Neuronal stem cell (in vitro differentiated cells): Measurements from ENCODE around the gene TMEM60.
A peak's percentile ranks its signal among the peaks of the same experiment; 100 is the strongest.
"Not testable (repeated sequence)": the region's sequence is repeated elsewhere in the genome, so short reads cannot be mapped to it uniquely, and the experiment has no call there.

Experiments
- DNase-seq: peaks from one replicate; pipeline ENCODE4 v3.0.0-alpha.2; 2013; ENCODE audit warnings: low spot score
- H2AFZ ChIP-seq: one replicate; pipeline ENCODE4 v1.6.1; 2013; ENCODE audit warnings: mild to moderate bottlenecking, low read length, inconsistent platforms
- H2AK5ac ChIP-seq: 2 replicates; pipeline ENCODE4 v1.6.1; 2013; ENCODE audit warnings: low read depth, mild to moderate bottlenecking, inconsistent platforms, low read length, moderate library complexity, mixed read lengths
- H2BK120ac ChIP-seq: 2 replicates; pipeline ENCODE4 v1.6.1; 2013; ENCODE audit warnings: low read depth, mild to moderate bottlenecking, inconsistent platforms, low read length, moderate library complexity, mixed read lengths
- H2BK12ac ChIP-seq: one replicate; pipeline ENCODE4 v1.6.1; 2013; ENCODE audit warnings: low read length, inconsistent platforms
- H2BK15ac ChIP-seq: 2 replicates; pipeline ENCODE4 v1.6.1; 2013; ENCODE audit warnings: mild to moderate bottlenecking, low read length, inconsistent platforms, mixed read lengths
- H2BK5ac ChIP-seq: one replicate; pipeline ENCODE4 v1.6.1; 2013; ENCODE audit warnings: inconsistent platforms, mild to moderate bottlenecking, low read length, moderate library complexity
- H3K14ac ChIP-seq: one replicate; pipeline ENCODE4 v1.6.1; 2013; ENCODE audit warnings: low read length, inconsistent platforms
- H3K18ac ChIP-seq: 2 replicates; pipeline ENCODE4 v1.6.1; 2013; ENCODE audit warnings: low read length, inconsistent platforms
- H3K23ac ChIP-seq: 2 replicates; pipeline ENCODE4 v1.6.1; 2013; ENCODE audit warnings: low read depth, mild to moderate bottlenecking, mixed read lengths, low read length, inconsistent platforms; ENCODE audit not compliant: poor library complexity
- H3K27ac ChIP-seq: replicated peaks from 3 replicates; pipeline ENCODE4 v1.5.1; 2013; ENCODE audit warnings: low read length, inconsistent platforms
- H3K27me3 ChIP-seq, 3 experiments: 2 replicates each; pipeline ENCODE4 v1.6.1; 2013; ENCODE audit warnings: low read length in 3 of 3, mild to moderate bottlenecking in 2 of 3, inconsistent platforms in 1 of 3, low read depth in 1 of 3, mixed read lengths in 1 of 3, moderate library complexity in 1 of 3; ENCODE audit not compliant: control insufficient read depth in 3 of 3, insufficient read depth in 3 of 3
- H3K36me3 ChIP-seq, 2 donors: replicated peaks in 1 of 2; 2 replicates each; pipeline ENCODE4 v1.6.1; 2013; ENCODE audit warnings: low read length in 2 of 2; ENCODE audit not compliant: control insufficient read depth in 2 of 2, insufficient read depth in 2 of 2
- H3K4ac ChIP-seq: 2 replicates; pipeline ENCODE4 v1.6.1; 2013; ENCODE audit warnings: inconsistent platforms, mild to moderate bottlenecking, low read length, moderate library complexity
- H3K4me1 ChIP-seq, 2 donors: 1 replicate in 1 of 2; 2 replicates in 1 of 2; pipeline ENCODE4 v1.6.1; 2013; ENCODE audit warnings: low read length in 2 of 2, low read depth in 1 of 2; ENCODE audit not compliant: control insufficient read depth in 2 of 2, insufficient read depth in 1 of 2
- H3K4me2 ChIP-seq: one replicate; pipeline ENCODE4 v1.6.1; 2013; ENCODE audit warnings: mild to moderate bottlenecking, low read length, inconsistent platforms; ENCODE audit not compliant: insufficient read depth, poor library complexity, severe bottlenecking
- H3K4me3 ChIP-seq, 2 donors: 2 replicates each; pipeline ENCODE4 v1.5.1; 2013; ENCODE audit warnings: low read length in 2 of 2, mild to moderate bottlenecking in 2 of 2, inconsistent platforms in 1 of 2, moderate library complexity in 1 of 2
- H3K79me1 ChIP-seq: one replicate; pipeline ENCODE4 v1.6.1; 2013; ENCODE audit warnings: low read depth, mild to moderate bottlenecking, inconsistent platforms, low read length, moderate library complexity
- H3K9ac ChIP-seq: one replicate; pipeline ENCODE4 v1.6.1; 2013; ENCODE audit warnings: mild to moderate bottlenecking, low read depth, low read length, inconsistent platforms; ENCODE audit not compliant: poor library complexity
- H3K9me3 ChIP-seq, 2 donors: replicated peaks in 1 of 2; 2 replicates each; pipeline versions ENCODE3 to v1.6.1; 2013; ENCODE audit warnings: low read length in 2 of 2, mild to moderate bottlenecking in 2 of 2, inconsistent platforms in 1 of 2, low read depth in 1 of 2, mixed read lengths in 1 of 2, moderate library complexity in 1 of 2; ENCODE audit not compliant: control insufficient read depth in 2 of 2, insufficient read depth in 1 of 2
- H4K8ac ChIP-seq: one replicate; pipeline ENCODE4 v1.6.1; 2013; ENCODE audit warnings: low read depth, mild to moderate bottlenecking, inconsistent platforms, low read length, moderate library complexity
- H4K91ac ChIP-seq: one replicate; pipeline ENCODE4 v1.6.1; 2013; ENCODE audit warnings: low read length, low read depth, mild to moderate bottlenecking, inconsistent platforms; ENCODE audit not compliant: poor library complexity
- WGBS, 2 donors: extraction: QIAGEN DNeasy Blood & Tissue Kit; methylation state at CpG; one replicate each; pipeline ENCODE4 v1.1.7; 2013; ENCODE audit warnings: missing lambda C conversion rate in 2 of 2, mixed read lengths in 1 of 2; ENCODE audit not compliant: insufficient read length in 2 of 2, insufficient replicate concordance in 1 of 2; ENCODE audit errors: extremely low coverage in 2 of 2; 5-methylcytosine and 5-hydroxymethylcytosine counted together

Gene TMEM60

DNA sequence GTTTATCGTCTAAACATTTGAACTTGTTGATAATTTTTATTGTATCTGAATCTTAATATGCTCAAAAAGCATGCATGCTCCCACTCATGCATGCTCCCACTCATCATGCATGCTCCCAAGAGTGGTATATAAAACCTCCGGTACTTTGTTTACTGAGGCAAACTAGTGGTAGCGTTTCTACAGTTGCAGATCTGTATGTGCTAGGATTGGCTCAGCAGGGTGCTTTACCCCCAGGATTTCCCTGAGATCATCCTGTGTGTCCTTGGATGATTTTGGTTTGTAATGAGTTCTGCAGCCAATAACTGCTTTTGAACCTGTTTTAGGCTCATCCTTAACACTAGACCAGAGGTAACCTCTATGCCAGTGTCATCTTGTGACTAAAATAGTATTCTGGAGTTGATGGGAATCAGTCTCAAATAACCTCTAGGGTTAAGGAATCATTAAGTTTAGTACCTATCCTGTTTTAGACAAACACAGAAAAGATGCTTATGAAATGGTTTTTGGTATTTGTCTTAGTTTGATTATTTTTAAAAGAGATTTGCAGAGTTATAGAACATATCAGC, 40.8 kb upstream of the TMEM60 start:
- no peak overlapping the region for H2BK12ac ChIP-seq
- WGBS, 2 donors = no CpG with 5 or more reads among the region's 3 CpGs
- no peak overlapping the region for H2AFZ ChIP-seq
- H3K36me3 ChIP-seq = peaks cover 0 to 4% of the 10 kb centered on the region in 2 donors
- no peak overlapping the region for H3K4me2 ChIP-seq
- no peak overlapping the region for H2BK15ac ChIP-seq
- no peak overlapping the region for H3K14ac ChIP-seq
- peak overlapping the region; percentile 57 for H3K18ac ChIP-seq
- H4K8ac ChIP-seq = no peak overlapping the region
- no peak for DNase-seq
- peaks cover 1% of the 10 kb centered on the region for H3K79me1 ChIP-seq
- H3K9me3 ChIP-seq = no peaks in the 10 kb centered on the region
- H3K27ac ChIP-seq = no peak overlapping the region
- H3K9ac ChIP-seq = no peak overlapping the region
- no peak overlapping the region for H3K4ac ChIP-seq
- no peak overlapping the region for H2AK5ac ChIP-seq
- no peak overlapping the region for H2BK5ac ChIP-seq
- no peaks in the 10 kb centered on the region for H3K27me3 ChIP-seq
- no peak overlapping the region for H3K23ac ChIP-seq
- no peak overlapping the region for H2BK120ac ChIP-seq
- H3K4me1 ChIP-seq = no peaks in the 10 kb centered on the region
- H4K91ac ChIP-seq = no peak overlapping the region
- H3K4me3 ChIP-seq = no peak overlapping the region

DNA sequence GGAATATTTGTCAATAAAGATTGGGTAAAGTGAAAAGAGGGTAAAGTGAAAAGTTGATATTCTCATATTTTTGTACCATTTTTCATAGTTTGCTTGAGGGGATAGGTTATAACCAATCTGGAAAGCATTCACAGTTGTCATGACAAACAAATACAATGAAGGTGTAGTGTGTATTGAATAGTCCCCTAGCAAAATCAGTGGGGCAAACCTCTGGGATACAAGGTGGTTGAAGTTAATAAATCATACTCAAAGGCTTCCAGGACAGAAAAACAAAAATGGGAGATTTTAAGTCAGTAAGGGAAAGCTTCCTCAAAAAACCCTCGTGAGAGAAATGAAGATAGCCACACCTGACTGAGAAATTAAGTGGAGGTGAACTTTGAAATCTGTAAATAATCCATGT, 39.7 kb upstream of the TMEM60 start:
- no peak overlapping the region for H4K8ac ChIP-seq
- no CpG with 5 or more reads among the region's 1 CpG for WGBS, 2 donors
- no peak overlapping the region for H3K14ac ChIP-seq
- no peak overlapping the region for H3K4me3 ChIP-seq
- no peak overlapping the region for H3K4ac ChIP-seq
- H2BK5ac ChIP-seq = no peak overlapping the region
- no peak overlapping the region for H2AFZ ChIP-seq
- H3K4me2 ChIP-seq = no peak overlapping the region
- H3K27ac ChIP-seq = no peak overlapping the region
- H3K27me3 ChIP-seq = no peaks in the 10 kb centered on the region
- no peak overlapping the region for H3K23ac ChIP-seq
- no peak overlapping the region for H2AK5ac ChIP-seq
- peaks cover 0 to 3% of the 10 kb centered on the region in 2 donors for H3K36me3 ChIP-seq
- H4K91ac ChIP-seq = no peak overlapping the region
- H2BK12ac ChIP-seq = no peak overlapping the region
- peaks cover 1% of the 10 kb centered on the region for H3K79me1 ChIP-seq
- no peaks in the 10 kb centered on the region for H3K9me3 ChIP-seq
- no peak overlapping the region for H3K9ac ChIP-seq
- H3K4me1 ChIP-seq = no peaks in the 10 kb centered on the region
- no peak overlapping the region for H2BK120ac ChIP-seq
- no peak overlapping the region for H3K18ac ChIP-seq
- H2BK15ac ChIP-seq = no peak overlapping the region
- DNase-seq = no peak

DNA sequence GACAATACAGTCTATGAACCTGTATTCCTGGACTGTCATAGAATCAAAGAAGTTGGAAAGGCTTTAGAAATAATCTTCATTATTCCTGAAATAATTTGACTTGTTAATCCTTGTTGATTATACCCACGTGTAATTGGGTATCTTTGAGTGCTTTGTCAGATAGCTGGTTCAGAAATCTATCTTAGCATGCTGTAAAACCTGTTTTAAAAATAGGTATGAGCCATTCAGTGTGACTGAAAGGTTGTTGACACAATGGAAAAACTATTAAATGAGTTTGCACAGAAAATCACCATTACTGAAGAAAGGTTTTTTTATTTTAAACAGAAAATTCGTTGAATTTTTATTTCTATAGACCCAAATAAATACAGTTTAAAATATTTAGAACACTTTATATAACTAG, 39.0 kb upstream of the TMEM60 start:
- no CpG with 5 or more reads among the region's 2 CpGs for WGBS, 2 donors
- H3K14ac ChIP-seq = no peak overlapping the region
- H3K9me3 ChIP-seq = no peaks in the 10 kb centered on the region
- H3K4me1 ChIP-seq = no peaks in the 10 kb centered on the region
- no peak overlapping the region for H2BK15ac ChIP-seq
- no peak overlapping the region for H3K23ac ChIP-seq
- H2BK5ac ChIP-seq = no peak overlapping the region
- H2AK5ac ChIP-seq = no peak overlapping the region
- no peak overlapping the region for H3K18ac ChIP-seq
- H2BK120ac ChIP-seq = no peak overlapping the region
- H3K9ac ChIP-seq = no peak overlapping the region
- no peak overlapping the region for H3K4me3 ChIP-seq
- no peak overlapping the region for H3K4ac ChIP-seq
- no peak overlapping the region for H4K8ac ChIP-seq
- H3K4me2 ChIP-seq = no peak overlapping the region
- peaks cover 0 to 6% of the 10 kb centered on the region in 2 donors for H3K36me3 ChIP-seq
- no peak overlapping the region for H2BK12ac ChIP-seq
- no peaks in the 10 kb centered on the region for H3K27me3 ChIP-seq
- no peak overlapping the region for H4K91ac ChIP-seq
- no peak overlapping the region for H3K27ac ChIP-seq
- H2AFZ ChIP-seq = no peak overlapping the region
- no peak for DNase-seq
- peaks cover 1% of the 10 kb centered on the region for H3K79me1 ChIP-seq

DNA sequence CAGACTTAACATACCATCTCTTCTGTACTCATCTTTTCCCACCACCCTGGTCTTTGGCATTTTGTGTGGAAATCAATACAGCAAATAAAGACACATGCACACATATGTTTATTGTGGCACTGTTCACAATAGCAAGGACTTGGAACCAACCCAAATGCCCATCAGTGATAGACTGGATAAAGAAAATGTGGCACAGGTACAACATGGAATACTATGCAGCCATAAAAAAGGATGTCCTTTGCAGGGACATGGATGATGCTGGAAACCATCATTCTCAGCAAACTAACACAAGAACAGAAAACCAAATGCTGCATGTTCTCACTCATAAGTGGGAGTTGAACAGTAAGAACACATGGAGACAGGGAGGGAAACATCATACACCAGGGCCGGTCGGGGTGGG, 38.2 kb upstream of the TMEM60 start:
- not testable (repeated sequence) for H3K23ac ChIP-seq, H3K36me3 ChIP-seq, H3K27ac ChIP-seq, H3K14ac ChIP-seq, H3K4ac ChIP-seq, H3K79me1 ChIP-seq, H2AFZ ChIP-seq, H3K4me1 ChIP-seq, DNase-seq, H3K9ac ChIP-seq, H4K8ac ChIP-seq, H2BK15ac ChIP-seq, H2BK5ac ChIP-seq, H4K91ac ChIP-seq, H2BK12ac ChIP-seq, H3K27me3 ChIP-seq, H2BK120ac ChIP-seq, H3K4me2 ChIP-seq, H3K9me3 ChIP-seq, H3K18ac ChIP-seq, H2AK5ac ChIP-seq, H3K4me3 ChIP-seq
- no CpG with 5 or more reads among the region's 2 CpGs for WGBS, 2 donors
